Ramos (cell line): Measurements from ENCODE around the gene STAP2.
"Not testable (repeated sequence)": the region's sequence is repeated elsewhere in the genome, so short reads cannot be mapped to it uniquely, and the experiment has no call there.

Source experiments
- in situ Hi-C: fragments of 300-500 bp; cut with MboI; formaldehyde crosslinking; loops from one replicate; pipeline ENCODE4 v1.14.3; 2022; ENCODE audit warnings: low sequenced_read_pairs; ENCODE audit not compliant: unreplicated experiment

The STAP2 gene

DNA sequence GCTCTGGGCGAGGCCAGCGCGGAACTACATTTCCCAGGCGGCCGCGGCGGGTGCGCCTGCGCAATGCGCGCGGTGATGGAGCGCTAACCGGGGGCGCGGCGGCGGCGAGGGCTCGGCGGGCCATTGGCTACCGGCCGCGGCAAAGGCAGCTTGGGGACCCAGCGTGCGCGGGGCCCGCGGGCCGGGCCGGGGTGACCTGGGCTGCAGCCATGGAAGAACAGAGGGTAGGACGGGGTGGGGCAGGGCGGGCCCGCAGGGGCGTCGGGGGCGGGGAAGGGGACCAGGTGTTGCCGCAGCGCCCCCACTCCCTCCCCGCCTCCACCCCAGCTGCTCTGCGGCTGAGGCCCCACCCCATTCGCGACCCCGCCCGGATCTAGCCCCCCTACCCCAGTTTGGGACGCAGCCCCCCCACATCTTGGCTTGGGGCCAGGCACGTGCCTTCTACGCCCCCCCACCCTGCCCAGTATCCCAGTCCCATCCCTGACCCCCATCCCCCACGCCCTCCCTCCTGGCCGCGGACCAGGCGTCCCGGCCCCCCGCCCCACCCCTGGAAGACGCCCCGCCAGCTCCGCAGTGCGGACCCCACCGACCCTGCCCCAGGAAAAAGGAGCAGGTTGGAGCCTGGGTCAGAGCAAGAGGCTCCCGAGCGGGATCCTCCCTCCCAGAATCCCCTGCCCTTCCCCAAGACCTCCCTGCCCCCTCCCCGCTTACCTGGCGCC, 33.9 kb downstream of the STAP2 start, which contains the start of gene FSD1:
TSS of gene FSD1 (plus strand) at position 61 of the 719 bp plus-strand sequence. CDS start at position 210, 149 bp downstream.
- in situ Hi-C loops: no loop called here

DNA sequence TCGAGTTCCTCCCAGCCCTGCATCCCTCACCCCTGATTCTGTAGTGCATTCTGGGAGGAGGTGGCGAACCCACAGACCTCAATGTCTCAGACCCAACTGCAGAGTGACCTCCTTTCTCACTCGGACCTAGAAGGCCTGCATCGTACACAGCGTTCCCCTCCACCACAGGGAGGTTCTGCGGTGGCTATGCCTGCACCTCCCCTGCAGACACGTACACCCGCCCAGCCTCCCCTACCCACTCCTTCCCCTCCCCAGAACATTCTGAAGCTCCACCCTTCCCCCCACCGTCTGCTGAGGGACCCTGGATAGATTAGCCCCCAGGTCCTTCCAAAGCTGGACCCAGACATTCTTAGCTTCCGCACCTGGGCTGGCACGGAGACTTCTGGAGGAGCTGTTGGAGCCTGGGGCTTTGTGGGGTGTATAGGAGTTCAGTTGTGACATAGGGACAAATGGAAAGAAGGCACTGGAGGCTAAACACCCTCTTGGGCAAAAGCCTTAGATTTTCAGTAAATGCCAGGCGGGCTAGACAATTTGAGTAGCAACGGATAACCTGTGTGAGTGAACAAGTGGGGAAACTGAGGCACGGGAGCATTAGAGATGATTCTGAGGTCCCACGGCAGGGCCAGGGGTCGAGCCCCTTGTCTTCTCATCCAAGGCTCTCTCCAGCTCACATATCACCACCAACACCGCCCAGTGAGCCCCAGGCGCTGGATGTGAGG, 34.6 kb downstream of the STAP2 start:
- in situ Hi-C loops: no loop called here

- in situ Hi-C loops: no loop called here
Measured at GRCh38 chr19:4302243-4302640, 36.4 kb downstream of the STAP2 start, which contains the start of gene TMIGD2. Gene TMIGD2, minus strand, starts transcription at chr19:4302389. Its CDS starts 4 bp downstream, at chr19:4302385.

DNA sequence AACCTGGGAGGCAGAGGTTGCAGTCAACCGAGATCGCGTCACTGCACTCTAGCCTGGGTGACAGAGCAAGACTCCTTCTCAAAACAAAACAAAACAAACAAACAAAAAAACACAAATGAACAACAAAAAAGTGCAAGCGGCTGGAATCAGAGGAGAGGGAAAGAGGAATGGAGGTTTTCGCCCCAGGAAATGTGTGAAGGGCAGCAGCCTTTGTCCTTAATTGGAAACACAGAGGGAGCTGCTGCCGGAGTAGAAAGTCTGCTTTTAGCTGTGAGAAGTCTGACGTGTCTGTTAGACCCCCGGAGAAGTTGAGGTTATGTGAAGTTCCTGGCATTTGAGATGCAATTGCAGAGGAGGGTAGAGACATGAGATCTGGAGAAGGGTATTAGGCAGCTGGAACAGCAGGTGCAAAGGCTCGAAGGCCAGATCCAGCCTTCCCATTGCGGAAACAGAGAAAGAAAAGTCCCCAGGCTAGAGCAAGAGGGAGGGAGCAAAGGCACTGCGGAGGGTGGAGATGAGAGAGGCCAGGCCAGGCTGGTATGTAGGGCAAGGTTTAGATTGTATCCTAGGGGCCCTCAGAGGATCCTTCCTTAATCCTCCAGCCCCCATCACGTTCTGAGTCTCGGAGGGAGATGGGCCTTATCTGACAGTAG, 36.9 kb downstream of the STAP2 start:
- in situ Hi-C loops: no loop called here

DNA sequence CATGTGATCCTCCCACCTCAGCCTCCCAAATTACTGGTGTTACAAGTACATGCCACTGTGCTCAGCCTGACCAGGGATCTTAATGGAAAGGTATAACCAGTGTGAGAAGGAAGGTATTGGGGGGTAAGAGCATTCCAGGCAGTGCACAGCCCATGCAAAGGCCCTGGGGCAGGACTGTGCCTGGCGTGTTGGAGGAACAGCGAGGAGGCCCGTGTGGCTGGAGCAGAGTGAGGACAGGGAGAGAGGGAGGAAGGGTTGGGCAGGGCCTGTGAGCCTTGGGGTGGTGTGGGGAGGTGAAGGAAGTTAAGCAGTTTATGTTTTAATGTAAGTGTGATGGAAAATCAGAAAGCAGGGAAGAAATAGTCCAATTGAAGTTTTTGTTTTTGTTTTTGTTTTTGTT, 38.0 kb downstream of the STAP2 start:
- in situ Hi-C loops: no loop called here

GRCh38 chr19:4298810-4299550, 39.6 kb downstream of the STAP2 start:
- in situ Hi-C loops: no loop called here

DNA sequence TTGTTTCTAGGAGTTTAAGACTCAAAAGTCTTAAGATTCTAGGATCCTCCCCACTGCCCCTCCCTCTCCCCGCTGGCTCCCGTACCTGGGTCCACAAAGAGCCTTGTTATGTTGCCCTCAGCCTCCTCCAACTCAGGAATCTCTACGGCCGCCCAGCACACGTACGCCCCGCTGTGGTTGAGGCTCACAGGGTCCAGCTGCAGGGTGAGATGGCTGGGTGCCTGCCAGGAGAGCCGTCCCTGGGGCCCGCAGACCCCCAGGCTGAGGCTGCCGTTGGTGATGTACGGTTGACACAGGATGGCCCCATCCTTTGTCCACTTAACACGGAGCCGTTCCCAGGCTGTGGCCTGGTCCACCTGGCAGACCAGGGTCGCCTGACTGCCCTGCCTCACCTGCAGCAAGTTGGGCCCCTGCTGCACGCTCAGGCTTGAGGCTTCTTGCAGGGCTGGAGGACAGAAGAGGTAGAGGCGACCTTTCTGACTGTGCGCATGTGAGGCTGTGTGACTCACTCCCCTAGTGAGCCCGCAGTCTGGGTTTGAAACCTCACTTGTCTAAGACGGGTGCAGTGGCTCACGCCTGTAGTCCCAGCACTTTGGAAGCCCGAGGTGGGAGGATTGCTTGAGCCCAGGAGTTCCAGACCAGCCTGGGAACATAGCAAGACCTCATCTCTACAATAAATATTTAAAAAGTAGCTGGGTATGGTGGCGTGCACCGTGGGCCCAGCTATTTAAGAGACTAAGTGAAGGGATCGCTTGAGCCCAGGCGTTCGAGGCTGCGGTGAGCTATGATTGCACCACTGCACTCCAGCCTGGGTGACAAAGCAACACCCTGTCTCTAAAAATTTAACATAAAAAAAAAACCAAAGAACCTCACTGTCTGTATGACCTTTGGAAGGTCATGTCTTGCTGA, 40.5 kb downstream of the STAP2 start:
- in situ Hi-C loops: no loop called here

GRCh38 chr19:4295972-4296771, 42.5 kb downstream of the STAP2 start:
- in situ Hi-C loops: no loop called here

GRCh38 chr19:4294389-4294788, 44.2 kb downstream of the STAP2 start:
- in situ Hi-C loops: no loop called here

- in situ Hi-C loops: no loop called here
Measured at GRCh38 chr19:4292515-4292914, 46.1 kb downstream of the STAP2 start.

GRCh38 chr19:4291184-4291732, 47.4 kb downstream of the STAP2 start:
- in situ Hi-C loops: no loop called here

GRCh38 chr19:4288091-4288777, 50.4 kb downstream of the STAP2 start:
- in situ Hi-C loops: no loop called here

- in situ Hi-C loops: not testable (repeated sequence)
Measured at GRCh38 chr19:4286141-4286540, 52.5 kb downstream of the STAP2 start.

DNA sequence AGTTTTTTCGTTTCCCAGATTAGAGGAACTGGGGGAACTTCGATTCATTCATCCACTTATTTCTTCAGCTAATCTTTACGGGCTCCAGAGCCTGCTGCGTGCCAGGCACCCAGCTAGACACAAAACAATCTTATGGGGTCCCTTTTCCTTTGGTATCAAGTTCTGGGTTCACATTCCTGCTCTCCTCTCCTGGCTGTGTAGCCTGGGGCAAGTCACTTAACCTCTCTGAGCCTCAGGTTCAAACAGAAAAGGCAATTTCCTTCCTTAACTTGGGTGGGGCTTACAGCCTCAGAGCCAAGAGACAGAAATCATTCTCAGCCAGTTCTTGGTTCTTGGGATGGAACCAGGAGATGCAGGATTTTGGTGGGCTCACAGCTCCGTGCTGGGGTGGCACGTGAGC, 53.7 kb downstream of the STAP2 start:
- in situ Hi-C loops: no loop called here

GRCh38 chr19:4284176-4284958, 54.3 kb downstream of the STAP2 start:
- in situ Hi-C loops: no loop called here

- in situ Hi-C loops: no loop called here
Measured at GRCh38 chr19:4279530-4280422, 58.9 kb downstream of the STAP2 start.
